NCI-H2107 treated with DMSO at 0.1 percent for 48 hours (cell line): Measurements from ENCODE around the gene BCL2L13.
"Not testable (repeated sequence)": the region's sequence is repeated elsewhere in the genome, so short reads cannot be mapped to it uniquely, and the experiment has no call there.

Experiments used
- DNase-seq: peaks from one replicate; lab custom pipeline; 2025; ENCODE audit not compliant: unreplicated experiment; lab: John Stamatoyannopoulos, UW

The BCL2L13 gene

DNA sequence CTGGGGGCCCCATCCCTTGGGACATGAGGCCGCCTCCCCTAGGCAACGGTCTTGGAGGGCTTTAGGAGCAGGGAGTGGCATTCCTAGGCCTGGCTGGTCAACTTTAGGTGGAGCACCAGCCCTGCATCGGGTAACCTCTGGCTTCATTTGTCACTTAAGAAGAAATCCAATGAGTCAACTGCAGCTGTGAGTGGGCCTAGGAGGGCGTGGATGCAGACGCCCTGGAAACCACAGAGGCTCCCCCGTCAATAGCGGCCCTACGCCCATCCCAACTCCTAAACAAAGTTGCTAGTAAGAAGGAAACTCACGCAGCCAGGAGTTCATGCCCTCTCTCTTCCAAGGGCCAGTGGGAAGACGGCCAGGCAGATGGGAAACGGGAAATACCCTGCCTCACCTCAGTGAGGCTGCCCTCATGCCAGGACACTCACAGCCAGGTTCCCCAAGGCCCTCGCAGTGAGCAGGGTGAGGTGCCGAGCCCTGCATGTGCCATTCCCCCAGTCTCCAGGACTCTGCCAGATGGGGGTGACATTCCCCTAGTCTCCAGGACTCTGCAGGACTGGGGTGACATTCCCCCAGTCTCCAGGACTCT is 114.9 kb downstream of the BCL2L13 start:
- no peak for DNase-seq

DNA sequence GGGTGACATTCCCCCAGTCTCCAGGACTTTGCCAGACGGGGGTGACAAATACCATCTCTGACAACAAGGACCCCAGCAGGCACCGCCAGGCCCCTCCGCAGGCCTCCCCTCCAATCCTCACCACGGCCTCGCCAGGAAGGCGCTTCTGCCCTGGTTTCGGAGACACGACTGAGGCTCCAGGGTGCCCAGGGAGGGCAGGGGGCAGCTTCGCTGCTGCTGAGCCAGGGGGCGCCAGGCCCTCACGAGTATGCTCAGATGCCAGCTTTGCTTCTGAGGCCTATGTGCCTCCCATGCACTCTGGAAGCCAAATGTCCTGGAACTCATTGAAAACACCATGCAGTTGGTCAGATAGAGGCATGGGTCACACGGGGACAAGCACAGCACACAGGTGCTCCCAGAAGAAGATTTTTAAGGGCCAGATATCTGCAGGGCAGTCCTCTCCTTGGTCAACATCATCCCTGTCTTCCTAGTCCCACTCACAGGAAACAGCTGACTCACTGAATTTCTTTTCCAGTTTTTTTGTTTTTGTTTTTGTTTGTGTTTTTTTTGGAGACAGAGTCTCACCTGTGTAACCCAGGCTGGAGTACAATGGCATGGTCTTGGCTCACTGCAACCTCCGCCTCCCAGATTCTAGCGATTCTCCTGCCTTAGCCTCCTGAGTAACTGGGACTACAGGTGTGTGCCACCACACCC is 115.8 kb downstream of the BCL2L13 start:
- DNase-seq: no peak

- no peak for DNase-seq
These were observed 122.6 kb downstream of the BCL2L13 start for GRCh38 chr22:17761138-17761488.

DNA sequence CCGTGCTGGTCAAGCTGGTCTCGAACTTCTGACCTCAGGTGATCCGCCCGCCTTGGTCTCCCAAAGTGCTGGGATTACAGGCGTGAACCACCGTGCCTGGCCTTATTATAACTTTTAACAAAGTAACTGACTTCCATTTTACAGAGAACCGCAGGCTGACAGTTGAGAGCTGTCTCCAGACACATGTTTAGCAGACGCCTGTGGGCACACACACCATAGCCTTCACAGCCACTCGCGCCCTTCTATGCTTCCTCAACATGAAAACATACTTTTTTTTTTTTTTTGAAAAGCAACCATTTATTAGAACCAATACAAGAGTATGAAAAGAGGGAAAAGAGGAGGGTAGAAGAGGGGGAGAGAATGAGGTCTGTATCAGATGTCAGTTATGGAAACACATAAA is 124.9 kb downstream of the BCL2L13 start:
- not testable (repeated sequence) for DNase-seq

GRCh38 chr22:17764036-17764435 is 125.5 kb downstream of the BCL2L13 start:
- no peak for DNase-seq

DNA sequence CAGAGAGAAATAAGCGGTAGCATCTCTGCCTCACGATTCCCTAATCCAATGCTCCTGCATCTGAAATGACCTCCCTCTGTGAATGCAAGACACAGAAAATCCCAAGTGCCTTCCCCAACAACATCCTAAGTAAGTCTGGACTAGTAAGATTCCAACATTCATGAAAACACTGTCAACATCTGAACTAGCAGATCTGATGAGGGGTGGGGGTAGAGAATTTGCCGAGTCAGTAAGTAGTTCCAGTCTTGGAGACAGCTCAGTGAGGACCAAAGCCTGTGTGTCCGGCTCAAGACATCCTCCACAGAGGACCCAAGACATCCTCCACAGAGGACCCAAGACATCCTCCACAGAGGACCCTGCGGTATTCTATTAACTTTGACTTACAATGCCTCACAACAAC is 126.3 kb downstream of the BCL2L13 start:
- not testable (repeated sequence) for DNase-seq

- DNase-seq: no peak
These were observed 128.9 kb downstream of the BCL2L13 start for GRCh38 chr22:17767233-17768065.

GRCh38 chr22:17769013-17769715 is 130.6 kb downstream of the BCL2L13 start:
- DNase-seq: no peak

DNA sequence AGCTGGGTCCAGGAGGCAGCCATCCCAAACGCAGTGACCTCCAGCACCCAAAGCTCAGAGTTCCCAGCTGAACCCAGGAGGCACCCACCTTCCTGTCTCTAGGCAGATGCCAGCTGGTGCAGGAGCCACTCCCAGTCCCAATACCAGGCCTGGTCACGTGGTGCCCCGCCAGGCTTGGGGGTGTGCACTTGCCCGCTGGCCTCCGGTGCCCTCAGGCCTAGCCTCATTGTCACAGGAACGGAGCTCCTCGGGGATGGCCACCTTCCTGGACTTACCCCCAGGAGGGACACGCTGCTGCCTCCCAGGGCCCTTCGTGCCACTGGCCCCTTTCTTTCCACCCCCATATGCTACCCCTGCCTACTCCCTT is 131.1 kb downstream of the BCL2L13 start:
- no peak for DNase-seq

GRCh38 chr22:17770180-17771077 is 131.9 kb downstream of the BCL2L13 start:
- DNase-seq: no peak

DNA sequence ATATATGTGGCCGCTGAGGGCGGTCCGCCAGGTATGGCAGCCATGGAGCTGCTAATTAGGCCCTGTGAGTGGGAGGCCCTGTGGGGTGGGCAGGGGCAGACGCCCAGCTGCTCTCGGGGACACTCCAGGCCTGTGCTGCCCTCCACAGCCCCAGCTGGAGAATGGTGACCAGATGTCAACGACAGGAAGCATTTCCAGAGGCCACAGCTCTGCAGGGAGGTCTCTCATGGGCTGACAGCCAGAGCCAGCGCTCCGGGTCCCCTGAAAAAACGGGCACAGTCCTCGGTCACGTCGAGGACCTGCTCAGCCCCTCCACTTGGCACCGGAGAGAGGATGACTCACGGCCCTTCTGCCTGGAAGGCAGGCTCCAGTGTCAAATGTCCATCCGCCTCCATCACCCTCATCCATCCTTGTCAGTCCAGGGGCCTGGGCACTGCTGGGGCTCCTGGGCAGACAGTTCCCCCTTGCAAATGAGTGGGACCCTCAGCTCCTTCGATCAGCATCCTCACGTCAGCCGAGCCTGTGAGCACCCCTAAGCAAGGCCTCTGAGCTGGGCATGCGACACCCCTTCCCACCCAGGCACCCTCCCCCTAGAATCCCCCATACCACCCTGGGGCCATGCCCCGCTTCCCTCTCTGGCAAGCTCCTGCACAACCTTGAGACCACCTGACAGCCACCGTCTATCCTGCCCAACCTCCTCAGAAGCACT is 133.8 kb downstream of the BCL2L13 start:
- DNase-seq: no peak

DNA sequence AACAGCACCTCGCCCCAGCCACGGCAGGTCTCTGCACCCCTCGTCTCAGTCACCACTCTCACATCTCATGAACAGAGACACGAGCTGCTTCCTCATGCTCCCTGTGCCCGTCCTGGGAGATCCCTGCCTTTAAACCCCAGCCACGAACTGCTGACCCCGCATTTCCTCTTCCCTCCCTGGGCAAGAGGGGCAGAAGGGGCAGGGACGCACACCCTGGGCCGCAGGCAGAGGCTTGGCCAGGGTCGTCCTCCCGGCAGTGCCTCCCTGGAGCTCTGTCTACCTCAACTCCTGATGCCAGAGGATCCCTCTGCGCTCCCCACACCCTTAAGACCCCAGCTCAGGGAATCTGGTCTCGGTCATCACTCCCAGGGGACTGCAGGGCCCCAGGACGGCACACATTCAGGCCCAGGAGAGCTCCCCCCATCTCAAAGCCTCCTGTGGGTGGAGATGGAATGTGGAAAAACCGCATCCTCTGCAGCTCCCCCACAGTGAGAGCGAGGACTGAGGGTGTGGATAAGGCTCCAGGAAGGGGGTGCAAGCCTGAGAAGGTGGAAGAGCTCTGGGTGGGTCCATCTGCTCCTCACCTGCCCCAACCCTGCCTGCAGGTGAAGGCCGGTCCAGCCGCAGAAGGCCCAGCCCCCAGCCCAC is 134.5 kb downstream of the BCL2L13 start:
- DNase-seq: no peak

DNA sequence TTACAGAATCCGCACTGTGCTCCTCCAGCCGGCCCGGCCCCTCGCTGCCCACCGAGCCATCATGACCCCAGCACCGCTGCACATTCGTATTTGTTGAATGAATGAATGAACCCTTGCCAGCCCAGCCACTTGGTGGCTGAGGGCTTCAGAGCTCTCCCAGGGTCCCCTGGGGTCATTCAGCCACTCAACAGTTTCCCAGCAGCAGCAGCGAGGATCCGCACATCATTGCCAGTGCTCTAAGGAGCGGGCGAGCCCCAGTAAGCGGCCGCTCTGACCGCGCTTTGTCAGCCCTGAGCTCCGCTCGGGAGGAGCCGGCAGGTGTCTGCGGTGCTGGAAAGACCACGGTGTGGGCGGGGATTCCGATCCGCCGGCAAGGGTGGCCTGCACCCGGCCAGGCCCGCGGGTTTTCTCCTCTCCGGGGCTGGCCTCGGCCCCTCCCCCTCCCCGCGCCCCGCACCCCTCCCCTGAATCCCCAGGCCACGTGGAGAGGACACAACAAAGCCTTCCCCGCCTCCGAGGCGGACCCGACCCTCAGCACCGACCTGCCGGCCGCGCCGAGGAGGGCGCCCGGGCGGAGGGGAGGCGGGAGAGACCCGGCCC is 135.1 kb downstream of the BCL2L13 start:
- no peak for DNase-seq

DNA sequence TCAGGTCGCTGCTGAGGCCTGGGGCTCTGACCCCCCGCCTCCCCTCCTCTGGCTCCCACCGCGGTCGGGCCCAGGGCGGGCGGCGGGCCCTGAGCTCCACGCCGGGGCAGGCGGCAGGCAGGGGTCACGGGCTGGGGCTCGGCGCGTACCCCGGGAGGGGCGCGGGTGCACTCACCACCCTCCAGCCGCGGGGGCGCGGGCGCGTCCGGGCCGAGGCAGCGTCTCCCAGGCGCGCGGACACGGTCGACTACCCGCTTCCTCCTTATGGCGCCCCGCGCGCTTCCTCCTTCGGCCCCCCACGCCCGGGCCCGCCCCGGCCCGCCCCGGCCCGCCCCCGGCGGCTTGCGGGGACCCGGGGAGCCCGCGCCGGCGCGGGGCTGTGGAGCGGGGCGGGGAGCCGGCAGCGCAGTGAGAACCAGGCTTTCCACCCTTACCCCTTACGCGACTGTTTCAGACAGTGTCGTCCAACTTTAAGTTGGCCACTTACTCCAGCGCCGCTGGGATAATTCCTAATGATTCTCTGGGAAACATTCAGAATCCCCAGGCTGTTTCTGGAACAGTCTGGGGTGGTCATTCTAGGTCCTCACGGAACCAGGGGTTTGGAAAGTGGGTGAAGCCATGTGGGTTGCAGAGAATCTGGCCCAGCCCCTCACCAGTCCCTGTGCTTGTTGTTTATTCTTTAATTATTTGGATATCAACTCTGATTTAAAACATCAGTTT is 135.8 kb downstream of the BCL2L13 start, which contains the start of gene BID:
Gene BID, minus strand, starts transcription at position 264 of the 720 bp plus-strand sequence. CDS start 24,353 bp downstream, outside the sequence.
- no peak for DNase-seq

GRCh38 chr22:17774926-17775685 is 136.5 kb downstream of the BCL2L13 start:
- no peak for DNase-seq

DNA sequence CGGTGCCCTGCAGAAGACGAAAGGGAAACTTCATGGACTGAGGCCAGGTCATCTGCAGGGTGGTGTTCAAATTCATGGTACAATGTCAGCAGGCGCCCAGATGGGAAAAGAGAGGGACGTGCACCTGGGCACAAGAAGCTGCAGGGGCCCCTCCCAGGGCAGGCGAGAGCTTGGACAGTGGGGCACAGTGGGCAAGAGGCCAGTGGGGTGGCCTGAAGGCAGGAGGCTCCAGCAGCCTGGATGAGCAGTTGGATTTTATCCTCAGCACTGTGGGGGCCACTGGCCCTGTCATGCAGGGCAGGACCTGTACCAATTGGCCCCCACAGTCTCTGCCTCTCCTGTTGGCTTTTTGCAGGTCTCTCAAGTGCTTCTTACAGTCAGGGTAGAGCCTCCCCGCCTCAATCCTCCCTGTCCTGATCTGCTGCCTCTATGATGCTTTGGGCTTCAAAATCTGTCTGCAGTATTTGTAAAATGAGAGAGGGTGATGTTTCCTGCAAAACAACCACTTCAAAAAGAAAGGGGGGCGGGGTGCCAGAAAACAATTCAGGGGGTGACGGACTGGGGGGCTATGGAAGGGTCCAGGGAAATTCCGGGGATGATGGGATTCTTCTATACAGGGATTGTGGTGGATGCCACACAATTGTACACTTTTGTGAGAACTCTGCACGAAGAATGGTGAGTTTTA is 137.4 kb downstream of the BCL2L13 start:
- no peak for DNase-seq
